ENCODE measurements around the gene SLC25A22.

DNA sequence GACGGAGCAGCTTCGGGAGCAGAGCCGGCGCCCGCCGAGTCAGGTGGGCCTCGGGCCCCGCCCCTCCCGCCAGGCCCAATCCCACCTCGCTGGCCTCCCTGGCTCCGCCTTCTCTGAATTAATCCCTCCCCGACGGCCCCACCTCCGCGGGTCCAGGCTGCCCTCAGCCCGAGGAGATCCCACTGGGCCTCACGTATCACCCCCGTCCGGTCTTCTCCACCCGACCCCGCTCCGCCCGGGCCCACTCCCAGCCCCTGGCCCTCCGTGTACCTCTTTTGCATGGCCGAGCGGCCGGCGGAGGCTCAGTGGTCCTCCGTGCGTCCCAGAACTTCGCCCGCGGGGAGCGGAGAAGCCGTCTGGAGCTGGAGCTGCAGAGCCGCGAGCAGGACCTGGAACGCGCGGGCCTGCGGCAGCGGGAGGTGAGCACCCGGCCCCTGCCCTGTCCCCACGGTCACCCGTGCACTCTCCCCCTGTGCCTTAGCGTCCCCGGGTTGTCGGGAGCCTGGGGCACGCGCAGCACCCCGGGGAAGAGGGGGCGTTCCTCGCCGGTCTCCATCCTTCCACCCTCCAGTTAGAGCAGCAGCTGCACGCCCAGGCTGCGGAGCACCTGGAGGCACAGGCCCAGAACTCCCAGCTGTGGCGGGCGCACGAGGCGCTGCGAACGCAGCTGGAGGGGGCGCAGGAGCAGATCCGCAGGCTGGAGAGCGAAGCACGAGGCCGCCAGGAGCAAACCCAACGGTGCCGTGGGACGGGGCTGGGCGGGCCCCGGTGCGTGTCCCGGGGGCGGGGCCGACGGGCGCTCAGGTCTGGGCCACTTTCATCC is 32.4 kb upstream of the SLC25A22 start:
- TF ChIP-seq, protein P1, sequence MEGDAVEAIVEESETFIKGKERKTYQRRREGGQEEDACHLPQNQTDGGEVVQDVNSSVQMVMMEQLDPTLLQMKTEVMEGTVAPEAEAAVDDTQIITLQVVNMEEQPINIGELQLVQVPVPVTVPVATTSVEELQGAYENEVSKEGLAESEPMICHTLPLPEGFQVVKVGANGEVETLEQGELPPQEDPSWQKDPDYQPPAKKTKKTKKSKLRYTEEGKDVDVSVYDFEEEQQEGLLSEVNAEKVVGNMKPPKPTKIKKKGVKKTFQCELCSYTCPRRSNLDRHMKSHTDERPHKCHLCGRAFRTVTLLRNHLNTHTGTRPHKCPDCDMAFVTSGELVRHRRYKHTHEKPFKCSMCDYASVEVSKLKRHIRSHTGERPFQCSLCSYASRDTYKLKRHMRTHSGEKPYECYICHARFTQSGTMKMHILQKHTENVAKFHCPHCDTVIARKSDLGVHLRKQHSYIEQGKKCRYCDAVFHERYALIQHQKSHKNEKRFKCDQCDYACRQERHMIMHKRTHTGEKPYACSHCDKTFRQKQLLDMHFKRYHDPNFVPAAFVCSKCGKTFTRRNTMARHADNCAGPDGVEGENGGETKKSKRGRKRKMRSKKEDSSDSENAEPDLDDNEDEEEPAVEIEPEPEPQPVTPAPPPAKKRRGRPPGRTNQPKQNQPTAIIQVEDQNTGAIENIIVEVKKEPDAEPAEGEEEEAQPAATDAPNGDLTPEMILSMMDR (conservative IDR thresholded peaks at IDR 0.05; ENCODE audit: low read length): no peak
- no peak for TF ChIP-seq EZH2phosphoT487 (IDR thresholded peaks at IDR 0.05; ENCODE audit: borderline replicate concordance)

All from Loucy (cell line).